Measurements from ENCODE around the gene IL31RA.

IL31RA gene

GRCh38 chr5:55969956-55970355, 118.8 kb downstream of the IL31RA start:
- H3K4me3 ChIP-seq (ENCODE audit: low read depth, low read length): no peak overlapping the region
- DNase-seq (ENCODE audit: low read depth): no peak
- TF ChIP-seq, protein P1, sequence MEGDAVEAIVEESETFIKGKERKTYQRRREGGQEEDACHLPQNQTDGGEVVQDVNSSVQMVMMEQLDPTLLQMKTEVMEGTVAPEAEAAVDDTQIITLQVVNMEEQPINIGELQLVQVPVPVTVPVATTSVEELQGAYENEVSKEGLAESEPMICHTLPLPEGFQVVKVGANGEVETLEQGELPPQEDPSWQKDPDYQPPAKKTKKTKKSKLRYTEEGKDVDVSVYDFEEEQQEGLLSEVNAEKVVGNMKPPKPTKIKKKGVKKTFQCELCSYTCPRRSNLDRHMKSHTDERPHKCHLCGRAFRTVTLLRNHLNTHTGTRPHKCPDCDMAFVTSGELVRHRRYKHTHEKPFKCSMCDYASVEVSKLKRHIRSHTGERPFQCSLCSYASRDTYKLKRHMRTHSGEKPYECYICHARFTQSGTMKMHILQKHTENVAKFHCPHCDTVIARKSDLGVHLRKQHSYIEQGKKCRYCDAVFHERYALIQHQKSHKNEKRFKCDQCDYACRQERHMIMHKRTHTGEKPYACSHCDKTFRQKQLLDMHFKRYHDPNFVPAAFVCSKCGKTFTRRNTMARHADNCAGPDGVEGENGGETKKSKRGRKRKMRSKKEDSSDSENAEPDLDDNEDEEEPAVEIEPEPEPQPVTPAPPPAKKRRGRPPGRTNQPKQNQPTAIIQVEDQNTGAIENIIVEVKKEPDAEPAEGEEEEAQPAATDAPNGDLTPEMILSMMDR (IDR thresholded peaks at IDR 0.05; ENCODE audit: control insufficient read depth, extremely low read depth, insufficient read depth): no peak

Data from LNCaP clone FGC (cell line).